Suprapubic skin (tissue), 4 donors: ENCODE measurements around the gene SLC39A2.

Source experiments
- CTCF ChIP-seq, 2 donors: fragments of 200-600 bp in 1 of 2; fragments of 450-650 bp in 1 of 2; sonication (generic) in 1 of 2; IDR thresholded peaks; one replicate each; pipeline ENCODE4 v1.5.1; 2016 to 2019; ENCODE audit warnings: antibody characterized with exemption in 2 of 2, mild to moderate bottlenecking in 1 of 2, moderate library complexity in 1 of 2
- EP300 ChIP-seq: sonication (generic); formaldehyde crosslinking; IDR thresholded peaks from one replicate; pipeline ENCODE4 v1.6.1; 2017; ENCODE audit warnings: antibody characterized with exemption
- POLR2A ChIP-seq, 2 donors: fragments of 450-650 bp; IDR thresholded peaks; one replicate each; pipeline ENCODE4 v1.6.1; 2017; ENCODE audit warnings: antibody characterized with exemption in 2 of 2, mild to moderate bottlenecking in 2 of 2, moderate library complexity in 2 of 2
- POLR2AphosphoS5 ChIP-seq, 3 donors: sonication (generic); formaldehyde crosslinking; IDR thresholded peaks; one replicate each; pipeline ENCODE4 v1.6.1; 2017; ENCODE audit warnings: antibody characterized with exemption in 3 of 3

GRCh38 chr14:20980906-20981305 is 18.2 kb upstream of the SLC39A2 start:
- TF ChIP-seq CTCF (IDR thresholded peaks at IDR 0.05) (no peak), POLR2A (IDR thresholded peaks at IDR 0.05) (no peak), EP300 (no peak), POLR2AphosphoS5 (IDR thresholded peaks at IDR 0.05) (no peak)
